ENCODE results near the gene UBE3B.

UBE3B gene

GRCh38 chr12:109475121-109475520 is 2.3 kb upstream of the UBE3B start:
- no peak for DNase-seq

GRCh38 chr12:109475993-109476806 is 1.2 kb upstream of the UBE3B start:
- DNase-seq: no peak

DNA sequence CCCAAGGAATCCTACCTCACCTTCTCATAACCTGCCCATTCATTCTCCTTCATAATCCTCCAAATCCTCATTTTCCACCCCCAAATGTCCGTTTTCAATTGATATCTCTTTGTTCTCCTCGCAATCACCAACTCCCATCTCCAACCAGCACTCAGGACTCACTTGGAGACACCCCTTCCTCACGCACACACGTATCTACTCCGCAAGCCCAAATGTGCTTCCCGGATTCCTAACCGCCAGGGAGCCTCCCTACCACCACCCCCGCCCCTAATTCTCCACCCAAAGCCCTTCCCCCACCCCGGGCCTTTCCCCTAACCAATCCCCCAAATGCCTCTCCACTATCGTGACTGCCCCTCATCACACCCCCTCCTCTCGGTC is 638 bp upstream of the UBE3B start:
- DNase-seq: no peak

DNA sequence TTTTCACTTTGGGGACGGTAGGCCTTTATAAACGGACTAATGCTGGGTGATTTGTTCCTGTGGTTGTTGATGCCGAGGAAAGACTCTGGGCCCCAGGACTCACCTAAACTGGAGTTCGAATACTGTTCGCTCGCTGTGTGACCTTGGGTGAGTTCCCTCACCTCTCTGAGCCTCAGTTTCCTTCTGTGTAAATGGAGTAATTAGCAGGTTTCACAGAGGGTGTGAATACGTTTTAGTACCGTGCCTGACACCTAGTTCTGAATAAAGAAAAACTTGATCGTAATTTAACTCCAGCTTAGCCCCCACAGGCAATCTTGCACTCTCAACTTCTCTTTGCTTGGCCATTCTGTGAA is 505 bp downstream of the UBE3B start:
- no peak for DNase-seq

- no peak for DNase-seq
Observed at GRCh38 chr12:109479761-109480160, 2.3 kb downstream of the UBE3B start.

DNA sequence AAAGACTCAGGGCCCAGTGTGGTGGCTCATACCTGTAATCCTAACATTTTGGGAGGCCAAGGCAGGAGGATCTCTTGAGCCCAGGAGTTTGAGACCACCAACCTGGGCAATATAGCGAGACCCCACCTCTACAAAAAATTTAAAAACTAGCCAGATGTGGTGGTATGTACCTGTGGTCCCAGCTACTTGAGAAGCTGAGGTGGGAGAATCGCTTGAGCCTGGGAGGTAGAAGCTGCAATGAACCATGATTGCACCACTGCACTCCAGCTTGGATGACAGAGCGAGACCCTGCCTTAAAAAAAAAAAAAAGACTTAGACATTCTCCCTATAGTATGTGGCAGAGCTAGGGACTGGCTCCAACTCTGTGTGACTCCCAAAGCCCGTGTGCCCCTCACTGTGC is 2.9 kb downstream of the UBE3B start:
- no peak for DNase-seq

DNA sequence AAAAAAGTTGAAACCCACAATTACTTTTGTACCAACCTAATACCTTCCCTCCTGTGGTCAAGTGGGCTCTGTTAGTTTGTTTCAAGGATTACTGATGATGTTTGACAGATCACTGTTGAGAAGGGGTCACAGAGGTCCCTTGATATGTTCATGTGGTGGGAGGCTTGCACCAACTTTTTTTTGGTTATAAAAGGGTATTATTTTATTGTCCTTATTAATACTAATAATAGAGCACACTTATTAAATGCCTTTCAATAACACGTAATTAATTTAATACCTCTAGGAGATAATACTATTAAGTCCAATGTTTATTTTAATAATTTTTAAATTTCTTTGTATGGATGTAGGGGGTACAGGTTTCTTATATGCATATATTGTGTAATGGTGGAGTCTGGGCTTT is 4.4 kb downstream of the UBE3B start:
- no peak for DNase-seq

DNA sequence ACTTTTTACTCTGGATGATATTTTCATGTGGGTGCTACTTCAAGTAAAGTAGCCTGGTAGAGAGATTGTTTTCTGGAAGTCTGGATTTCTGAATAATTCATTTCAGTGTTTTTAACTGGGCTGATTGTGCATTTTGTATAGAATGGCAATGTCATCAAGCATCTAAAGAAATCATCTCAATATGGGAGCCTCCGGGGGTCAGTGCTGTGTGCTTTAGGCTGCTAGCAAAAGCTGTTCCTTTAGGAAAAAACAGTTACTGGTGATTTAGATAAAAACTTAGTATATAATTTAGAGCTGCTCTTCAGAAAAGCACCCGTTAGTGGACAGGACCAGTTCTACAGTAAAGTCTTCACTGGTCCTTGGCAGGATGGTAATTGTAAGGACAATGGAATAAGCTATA is 5.1 kb downstream of the UBE3B start:
- DNase-seq: no peak

DNA sequence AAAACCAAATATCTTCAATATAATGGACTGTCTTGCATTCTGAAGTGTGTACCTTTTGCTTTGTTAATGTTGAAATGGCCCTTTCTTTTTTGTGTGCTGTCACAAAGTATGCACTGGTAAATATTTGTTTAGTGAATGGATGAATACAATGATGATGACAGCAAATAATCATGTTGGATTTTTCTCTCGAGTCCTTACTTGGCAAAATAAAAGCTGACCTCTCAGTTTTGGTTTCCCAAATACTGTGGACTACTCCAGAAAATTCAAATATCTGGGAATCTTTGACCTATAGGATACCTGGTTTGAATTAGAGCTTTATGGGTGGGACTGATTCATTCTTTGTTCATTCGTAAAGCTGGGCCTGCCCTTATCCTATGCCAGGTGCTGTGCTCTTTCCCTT is 5.5 kb downstream of the UBE3B start:
- DNase-seq: no peak

DNA sequence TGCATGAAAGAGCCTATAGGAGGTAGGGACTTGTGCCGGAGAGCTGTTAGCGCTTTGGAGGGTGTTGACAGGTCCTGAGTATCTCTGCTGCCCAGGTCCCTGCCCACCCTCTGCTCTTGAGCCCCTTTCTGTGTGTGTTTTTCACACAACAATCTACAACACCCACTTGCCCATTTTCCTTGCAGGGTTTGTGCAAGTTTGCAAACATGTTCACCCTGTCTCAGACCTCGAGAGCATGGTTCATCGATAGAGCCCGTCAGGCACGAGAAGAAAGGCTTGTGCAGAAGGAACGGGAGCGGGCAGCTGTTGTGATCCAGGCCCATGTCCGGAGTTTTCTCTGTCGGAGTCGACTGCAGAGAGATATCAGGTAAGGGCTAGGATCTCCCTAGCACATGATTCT is 5.9 kb downstream of the UBE3B start:
- DNase-seq: no peak

- no peak for DNase-seq
Observed at GRCh38 chr12:109485201-109485600, 7.8 kb downstream of the UBE3B start.

- DNase-seq: no peak
Observed at GRCh38 chr12:109487181-109488050, 10.0 kb downstream of the UBE3B start.

GRCh38 chr12:109488051-109488665 is 10.7 kb downstream of the UBE3B start:
- DNase-seq: no peak

DNA sequence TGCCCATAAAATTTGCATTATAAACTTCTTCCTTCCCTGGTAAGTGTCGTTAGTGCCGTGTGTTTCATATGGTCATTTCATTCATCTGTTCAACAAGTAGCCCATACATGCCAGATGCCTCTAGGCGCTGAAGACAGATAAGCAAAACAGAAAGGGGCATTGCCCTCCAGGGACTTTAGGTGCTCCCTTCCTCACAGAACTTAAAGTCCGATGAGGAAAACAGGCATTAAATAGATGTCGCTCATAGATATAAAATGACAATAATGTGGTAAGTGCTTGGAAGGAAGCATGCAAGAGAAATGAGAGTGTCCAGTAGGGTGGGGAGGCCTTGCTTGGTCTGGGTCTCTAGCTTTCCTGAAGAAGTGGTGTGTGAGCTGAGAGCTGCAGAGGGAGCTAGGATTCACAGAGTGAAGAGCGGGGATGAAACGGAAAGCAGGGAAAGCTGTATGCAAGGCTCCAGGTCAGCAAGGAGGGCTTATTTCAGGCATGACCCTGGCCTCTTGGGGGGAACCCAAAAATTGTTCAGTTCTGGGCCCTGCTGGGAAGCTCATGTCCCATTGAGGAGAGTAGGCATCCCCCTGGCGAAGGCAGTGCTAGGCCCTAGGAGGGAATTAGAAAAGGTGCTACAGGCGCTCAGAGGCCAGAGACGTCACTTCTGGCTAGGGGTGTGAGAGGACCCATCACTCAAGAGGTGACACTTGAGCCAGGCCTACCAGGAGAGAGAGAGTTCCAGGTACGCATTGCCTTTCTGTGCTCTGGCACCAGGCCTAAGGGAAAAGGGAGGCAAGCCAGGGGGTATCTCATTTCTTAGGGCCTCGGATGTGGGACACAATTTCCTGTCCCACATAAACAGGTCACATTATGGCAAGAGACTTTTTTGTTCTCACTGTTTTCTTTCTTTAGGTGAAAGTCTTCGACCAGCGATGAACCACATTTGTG is 11.9 kb downstream of the UBE3B start:
- no peak for DNase-seq

DNA sequence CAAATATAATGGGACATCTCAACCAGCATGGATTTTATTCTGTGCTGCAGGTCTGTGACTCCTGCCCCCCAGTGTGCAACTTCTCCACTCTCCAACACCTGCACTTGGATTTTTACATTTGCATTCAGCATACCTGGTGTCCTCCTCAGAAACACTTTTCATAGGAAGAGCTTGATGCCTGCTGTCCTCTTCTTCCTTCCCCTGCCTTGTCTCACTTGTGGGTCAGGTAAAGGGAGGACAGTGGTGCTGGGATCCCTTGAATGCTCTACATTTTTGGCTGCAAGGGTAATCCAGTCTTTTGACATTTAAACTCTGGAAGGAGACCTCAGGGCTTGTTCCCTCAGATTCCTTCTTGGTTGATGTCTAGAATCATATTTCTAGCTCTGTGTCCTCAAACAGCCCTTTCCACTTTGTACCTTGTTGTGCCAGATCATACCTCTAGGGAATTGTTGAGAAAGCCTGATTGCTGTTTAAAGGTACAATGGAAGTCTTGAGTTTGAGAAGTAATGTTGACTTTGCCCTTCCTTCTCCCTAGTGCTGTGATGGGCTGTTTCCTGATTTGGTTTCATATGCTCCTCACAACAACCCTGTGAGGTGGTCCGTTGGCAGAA is 12.6 kb downstream of the UBE3B start:
- DNase-seq: no peak

DNA sequence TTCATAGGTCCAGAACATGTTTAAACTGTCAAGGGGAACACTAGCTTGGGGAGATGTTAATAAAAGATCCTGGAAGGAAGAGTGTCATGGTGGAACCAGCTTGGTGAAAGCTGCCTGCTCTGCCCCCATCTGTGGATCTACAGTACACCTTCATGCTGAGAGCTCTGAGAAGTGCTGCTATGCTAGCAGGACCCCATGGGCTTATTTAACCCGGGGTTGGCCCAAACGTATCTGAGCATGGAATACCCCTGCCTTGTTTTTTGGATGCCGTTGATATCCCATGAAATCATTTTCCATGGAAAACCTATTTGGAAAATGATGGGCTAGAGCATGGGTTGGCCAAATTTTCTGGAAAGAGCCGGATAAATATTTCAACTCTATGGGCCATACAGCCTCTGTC is 14.2 kb downstream of the UBE3B start:
- DNase-seq: no peak

- DNase-seq: no peak
Observed at GRCh38 chr12:109492371-109492770, 14.9 kb downstream of the UBE3B start.

DNA sequence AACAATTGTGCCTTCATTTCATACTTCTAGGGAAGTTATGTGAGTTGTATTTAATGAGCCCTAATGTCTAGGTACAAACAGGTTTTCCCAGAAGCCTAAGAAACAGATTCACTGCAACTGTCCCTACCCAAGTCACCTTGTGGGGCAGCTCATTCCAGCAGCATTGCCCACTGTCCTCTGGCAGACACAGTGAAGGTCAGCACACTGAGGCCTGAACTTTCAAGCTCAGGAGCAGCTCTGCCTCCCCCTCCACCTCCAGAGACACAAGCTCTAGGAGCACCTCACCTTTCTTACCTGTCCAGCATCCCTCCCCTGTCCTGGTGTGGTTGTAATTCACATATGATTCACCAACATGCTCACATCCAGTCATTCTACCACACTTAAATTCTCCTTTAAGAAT is 15.7 kb downstream of the UBE3B start:
- no peak for DNase-seq

DNA sequence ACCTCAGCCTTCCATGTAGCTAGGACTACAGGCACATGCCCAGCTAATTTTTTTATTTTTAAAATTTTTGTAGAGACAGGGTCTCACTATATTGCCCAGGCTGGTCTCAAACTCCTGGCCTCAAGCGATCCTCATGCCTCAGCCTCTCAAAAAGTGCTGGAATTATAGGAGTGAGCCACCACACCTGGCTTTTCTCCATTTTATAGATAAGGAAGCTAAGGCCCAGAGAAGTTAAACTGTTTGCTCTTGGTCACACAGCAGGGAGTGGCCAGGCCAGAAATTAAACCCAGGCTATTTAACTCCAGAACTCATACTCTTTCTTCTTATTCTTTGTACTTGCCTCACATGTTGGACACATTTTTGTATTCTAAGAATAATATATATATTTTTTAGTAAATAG is 16.5 kb downstream of the UBE3B start:
- DNase-seq: no peak

GRCh38 chr12:109494348-109494881 is 17.0 kb downstream of the UBE3B start:
- no peak for DNase-seq

- no peak for DNase-seq
Observed at GRCh38 chr12:109495012-109495411, 17.6 kb downstream of the UBE3B start.

- no peak for DNase-seq
Observed at GRCh38 chr12:109496306-109496705, 18.9 kb downstream of the UBE3B start.

Data from NCI-H2227 treated with DMSO at 0.1 percent for 48 hours (cell line).